Ovary (tissue), 3 donors: ENCODE measurements around the gene IFITM2.
"Not testable (repeated sequence)": the region's sequence is repeated elsewhere in the genome, so short reads cannot be mapped to it uniquely, and the experiment has no call there.

Experiments used
- CTCF ChIP-seq, 3 donors: fragments of 450-650 bp in 2 of 3; fragments of 200-600 bp in 1 of 3; IDR thresholded peaks; one replicate each; pipeline versions ENCODE4 v1.5.1 to v1.8.0; 2016 to 2022; ENCODE audit warnings: antibody characterized with exemption in 3 of 3, mild to moderate bottlenecking in 1 of 3
- EP300 ChIP-seq: sonication (generic); formaldehyde crosslinking; IDR thresholded peaks from one replicate; pipeline ENCODE4 v1.6.1; 2017; ENCODE audit warnings: antibody characterized with exemption
- POLR2A ChIP-seq: fragments of 450-650 bp; IDR thresholded peaks from one replicate; pipeline ENCODE4 v1.6.1; 2017; ENCODE audit warnings: antibody characterized with exemption, mild to moderate bottlenecking, moderate library complexity
- donor health status: DM: no; HTN: no; CAD: no.

- TF ChIP-seq CTCF (IDR thresholded peaks at IDR 0.05); EP300: not testable (repeated sequence)
- peak; percentile 1 for TF ChIP-seq POLR2A
Observed at GRCh38 chr11:319888-320273, 12.3 kb downstream of the IFITM2 start.
